Activated B cell treated with CpG ODN at 0.5 μM for 24 hours (primary cell): ENCODE results near the gene RAB7A. TPM values are rescaled to one million over a fixed set of nuclear protein-coding genes. Genes with fewer than 3 reads are reported as not detected.

Source experiments
- ATAC-seq: fragments of 200-7000 bp; cut with Tn5 transposase; one replicate; pipeline ENCODE4 v1.10.0; 2021; ENCODE audit warnings: low read depth, mild to moderate bottlenecking, moderate library complexity
- CTCF ChIA-PET: fragments of 350-600 bp; sonication (Branson Sonifier 250); formaldehyde crosslinking; loops from one replicate; lab custom pipeline; 2021; ENCODE audit warnings: antibody characterized with exemption; lab: Charles Lee
- POLR2A ChIA-PET: fragments of 350-600 bp; sonication (Branson Sonifier 250); formaldehyde crosslinking; loops from one replicate; lab custom pipeline; 2021; ENCODE audit warnings: antibody characterized with exemption; lab: Charles Lee
- DNase-seq: peaks from one replicate; pipeline ENCODE4 v3.0.0; 2022
- H3K27ac Mint-ChIP-seq: one replicate; pipeline ENCODE4 v1.8.0; 2020; ENCODE audit warnings: mixed read lengths
- H3K27me3 Mint-ChIP-seq: one replicate; pipeline ENCODE4 v1.8.0; 2021; ENCODE audit warnings: mixed read lengths
- H3K36me3 Mint-ChIP-seq: one replicate; pipeline ENCODE4 v1.8.0; 2021; ENCODE audit warnings: low read depth, mixed read lengths
- H3K4me1 Mint-ChIP-seq: one replicate; pipeline ENCODE4 v1.8.0; 2021; ENCODE audit warnings: mixed read lengths
- H3K4me3 Mint-ChIP-seq: one replicate; pipeline ENCODE4 v1.8.0; 2020; ENCODE audit warnings: mild to moderate bottlenecking, mixed read lengths
- H3K9me3 Mint-ChIP-seq: one replicate; pipeline ENCODE4 v1.8.0; 2020; ENCODE audit warnings: mixed read lengths
- CTCF ChIP-seq: fragments of 200-600 bp; IDR thresholded peaks from one replicate; pipeline ENCODE4 v1.8.0; 2022; ENCODE audit warnings: antibody characterized with exemption, mild to moderate bottlenecking
- intact Hi-C: fragments of 100-400 bp; cut with micrococcal nuclease; formaldehyde crosslinking; loops from one replicate; pipeline ENCODE4 v1.15.1; 2024
- total RNA-seq: library from RNA; stranded (reverse); gene quantifications from 2 replicates; pipeline ENCODE4 v1.2.3, GENCODE V29; 2022

The RAB7A gene
- total RNA-seq, 1 donor from 2014 or later, result 169 TPM

- Mint-ChIP-seq H3K4me1 (peaks cover 38% of the 10 kb centered on the region), H3K36me3 (peaks cover 70% of the 10 kb centered on the region), H3K4me3 (no peak overlapping the region), H3K9me3 (no peaks in the 10 kb centered on the region), H3K27me3 (no peaks in the 10 kb centered on the region), H3K27ac (no peak overlapping the region)
- no peak for DNase-seq
- POLR2A ChIA-PET, result no interaction called here
- CTCF ChIA-PET, result interaction anchor here (0.7 to 1.9 kb wide), 2 partner anchors 12 to 190 kb away, joined by 3 to 6 read pairs; no protein-coding TSS in a partner anchor
- ATAC-seq, result no peak
- intact Hi-C loops, result no loop called here
- no peak for TF ChIP-seq CTCF
Observed at GRCh38 chr3:128807186-128807830, 81.3 kb downstream of the RAB7A start.

- H3K27ac Mint-ChIP-seq, result no peak overlapping the region
- POLR2A ChIA-PET, result no interaction called here
- H3K36me3 Mint-ChIP-seq, result peaks cover 84% of the 10 kb centered on the region
- peaks cover 32% of the 10 kb centered on the region for H3K4me1 Mint-ChIP-seq
- intact Hi-C loops, result no loop called here
- TF ChIP-seq CTCF, result no peak
- CTCF ChIA-PET, result interaction anchor here (1.6 kb wide), 1 partner anchor 128 kb away, joined by 4 read pairs; no protein-coding TSS in a partner anchor
- DNase-seq, result no peak
- no peak overlapping the region for H3K4me3 Mint-ChIP-seq
- H3K27me3 Mint-ChIP-seq, result no peaks in the 10 kb centered on the region
- H3K9me3 Mint-ChIP-seq, result no peaks in the 10 kb centered on the region
- ATAC-seq, result no peak
Observed at GRCh38 chr3:128808672-128809071, 82.7 kb downstream of the RAB7A start.

GRCh38 chr3:128813097-128813496 lies 87.1 kb downstream of the RAB7A start:
- no peak overlapping the region for H3K27ac Mint-ChIP-seq
- H3K4me3 Mint-ChIP-seq, result no peak overlapping the region
- H3K27me3 Mint-ChIP-seq, result no peaks in the 10 kb centered on the region
- ChIA-PET CTCF (no interaction called here), POLR2A (interaction anchor here (1.6 kb wide), 1 partner anchor 133 kb away, joined by 5 read pairs; no protein-coding TSS in a partner anchor)
- DNase-seq, result no peak
- intact Hi-C loops, result no loop called here
- H3K36me3 Mint-ChIP-seq, result peaks cover 89% of the 10 kb centered on the region
- no peak for TF ChIP-seq CTCF
- no peak for ATAC-seq
- H3K9me3 Mint-ChIP-seq, result no peaks in the 10 kb centered on the region
- no peaks in the 10 kb centered on the region for H3K4me1 Mint-ChIP-seq

- DNase-seq (no peak), ATAC-seq (no peak)
- H3K4me1 Mint-ChIP-seq, result no peaks in the 10 kb centered on the region
- ChIA-PET CTCF (interaction anchor here (0.6 kb wide), 1 partner anchor 762 kb away, joined by 3 read pairs; the partner anchor contains the start of gene SEC61A1), POLR2A (no interaction called here)
- H3K36me3 Mint-ChIP-seq, result peaks cover 90% of the 10 kb centered on the region
- no peaks in the 10 kb centered on the region for H3K27me3 Mint-ChIP-seq
- intact Hi-C loops, result no loop called here
- no peak overlapping the region for H3K27ac Mint-ChIP-seq
- H3K4me3 Mint-ChIP-seq, result no peak overlapping the region
- no peak for TF ChIP-seq CTCF
- no peaks in the 10 kb centered on the region for H3K9me3 Mint-ChIP-seq
Observed at GRCh38 chr3:128814060-128814459, 88.1 kb downstream of the RAB7A start.

GRCh38 chr3:128814519-128815317 lies 88.7 kb downstream of the RAB7A start:
- H3K9me3 Mint-ChIP-seq, result no peaks in the 10 kb centered on the region
- H3K4me1 Mint-ChIP-seq, result no peaks in the 10 kb centered on the region
- intact Hi-C loops, result no loop called here
- H3K27ac Mint-ChIP-seq, result no peak overlapping the region
- H3K27me3 Mint-ChIP-seq, result no peaks in the 10 kb centered on the region
- ChIA-PET CTCF (interaction anchor here (0.6 kb wide), 1 partner anchor 763 kb away, joined by 3 read pairs; the partner anchor contains the start of gene SEC61A1), POLR2A (no interaction called here)
- no peak overlapping the region for H3K4me3 Mint-ChIP-seq
- DNase-seq (no peak), ATAC-seq (no peak)
- H3K36me3 Mint-ChIP-seq, result peaks cover 90% of the 10 kb centered on the region
- no peak for TF ChIP-seq CTCF
